Measurements from ENCODE around the gene CLDN20.

CLDN20 gene

DNA sequence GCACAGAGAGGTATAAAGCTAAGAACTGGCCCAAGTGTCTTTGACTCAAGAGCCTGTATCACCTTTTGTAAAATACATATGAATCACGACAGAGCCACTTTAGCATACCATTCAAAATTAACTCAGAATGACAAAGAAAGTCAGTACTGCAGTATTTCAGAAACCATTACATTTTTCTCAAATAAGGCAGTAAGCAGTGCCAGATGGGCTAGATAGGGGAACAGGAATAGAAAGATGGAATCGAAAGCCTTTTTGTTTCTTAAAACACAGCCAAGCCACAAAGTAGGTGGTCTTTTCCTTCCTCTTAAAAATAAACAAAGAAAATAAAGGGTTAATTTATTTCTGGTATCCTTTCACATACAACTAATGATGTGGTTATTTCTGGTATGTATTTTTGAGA lies 10.3 kb downstream of the CLDN20 start:
- Histone ChIP-seq H3K4me3 (ENCODE audit: low read length) (no peak overlapping the region), H3K36me3 (ENCODE audit: control insufficient read depth, low read length) (peaks cover 71% of the 10 kb centered on the region), H3K4me1 (ENCODE audit: control insufficient read depth, low read length) (peaks cover 8% of the 10 kb centered on the region), H4K20me1 (ENCODE audit: control insufficient read depth, insufficient read depth, low read depth, low read length) (no peaks in the 10 kb centered on the region), H3K9me2 (replicated peaks; ENCODE audit: control insufficient read depth, low read length) (no peaks in the 10 kb centered on the region), H3K9me3 (ENCODE audit: control insufficient read depth, insufficient read depth, low read length) (no peaks in the 10 kb centered on the region), H3F3A (ENCODE audit: control insufficient read depth, insufficient read depth) (no peaks in the 10 kb centered on the region), H3K27me3 (ENCODE audit: control insufficient read depth, low read length) (no peaks in the 10 kb centered on the region), H3K79me2 (ENCODE audit: control insufficient read depth, low read length) (no peaks in the 10 kb centered on the region), H3K27ac (ENCODE audit: low read depth, low read length) (no peak overlapping the region), H3K4me2 (ENCODE audit: low read length) (no peak overlapping the region)
- TF ChIP-seq EZH2phosphoT487 (IDR thresholded peaks at IDR 0.05; ENCODE audit: borderline replicate concordance, low read length): no peak
- no peak for TF ChIP-seq CTCF (IDR thresholded peaks at IDR 0.05; ENCODE audit: low read depth, low read length, poor library complexity, severe bottlenecking)

DNA sequence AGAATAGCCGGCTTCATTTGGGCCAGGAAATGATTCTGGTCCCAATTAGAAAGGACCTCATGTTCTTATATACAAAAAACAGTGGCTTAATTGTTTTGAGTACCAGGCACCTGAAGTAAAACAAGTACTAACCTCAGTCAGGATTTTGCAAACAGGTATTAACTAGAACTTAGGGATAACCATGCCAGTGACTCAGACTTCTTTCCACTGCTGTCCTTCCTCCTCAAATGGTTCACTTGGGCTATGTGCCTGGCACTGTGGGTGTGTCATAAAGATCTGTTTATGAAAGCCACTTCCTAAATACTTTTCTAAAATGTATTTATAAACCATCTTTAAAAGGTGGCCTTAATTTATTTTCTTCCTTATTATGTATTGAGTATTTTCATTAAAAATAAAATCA lies 10.7 kb downstream of the CLDN20 start:
- peaks cover 75% of the 10 kb centered on the region for H3K36me3 ChIP-seq (ENCODE audit: control insufficient read depth, low read length)
- H3K27ac ChIP-seq (ENCODE audit: low read depth, low read length): no peak overlapping the region

DNA sequence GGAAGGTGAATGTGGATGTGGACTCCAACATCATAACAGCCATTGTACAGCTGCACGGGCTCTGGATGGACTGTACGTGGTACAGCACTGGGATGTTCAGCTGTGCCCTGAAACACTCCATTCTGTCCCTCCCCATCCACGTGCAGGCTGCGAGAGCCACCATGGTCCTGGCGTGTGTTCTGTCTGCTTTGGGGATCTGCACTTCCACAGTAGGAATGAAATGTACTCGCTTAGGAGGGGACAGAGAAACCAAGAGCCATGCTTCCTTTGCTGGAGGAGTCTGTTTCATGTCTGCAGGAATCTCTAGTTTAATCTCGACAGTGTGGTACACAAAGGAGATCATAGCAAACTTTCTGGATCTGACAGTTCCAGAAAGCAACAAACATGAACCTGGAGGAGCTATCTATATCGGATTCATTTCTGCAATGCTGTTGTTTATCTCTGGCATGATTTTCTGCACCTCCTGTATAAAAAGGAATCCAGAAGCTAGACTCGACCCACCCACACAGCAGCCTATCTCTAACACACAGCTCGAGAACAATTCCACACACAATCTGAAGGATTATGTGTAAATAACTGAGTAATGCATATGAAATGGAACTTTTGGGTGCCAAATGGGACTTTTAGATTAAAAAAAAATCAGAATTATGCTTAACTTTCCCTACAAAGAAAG lies 12.1 kb downstream of the CLDN20 start:
- Histone ChIP-seq H3K4me3 (ENCODE audit: low read length) (no peak overlapping the region), H3K79me2 (ENCODE audit: control insufficient read depth, low read length) (no peaks in the 10 kb centered on the region), H4K20me1 (ENCODE audit: control insufficient read depth, insufficient read depth, low read depth, low read length) (no peaks in the 10 kb centered on the region), H3K9me3 (ENCODE audit: control insufficient read depth, insufficient read depth, low read length) (no peaks in the 10 kb centered on the region), H3K9me2 (replicated peaks; ENCODE audit: control insufficient read depth, low read length) (no peaks in the 10 kb centered on the region), H3K4me1 (ENCODE audit: control insufficient read depth, low read length) (peaks cover 8% of the 10 kb centered on the region), H3K27ac (ENCODE audit: low read depth, low read length) (no peak overlapping the region), H3K4me2 (ENCODE audit: low read length) (no peak overlapping the region), H3K36me3 (ENCODE audit: control insufficient read depth, low read length) (peaks cover 76% of the 10 kb centered on the region), H3F3A (ENCODE audit: control insufficient read depth, insufficient read depth) (no peaks in the 10 kb centered on the region), H3K27me3 (ENCODE audit: control insufficient read depth, low read length) (no peaks in the 10 kb centered on the region)
- no peak for TF ChIP-seq CTCF (IDR thresholded peaks at IDR 0.05; ENCODE audit: low read depth, low read length, poor library complexity, severe bottlenecking)
- TF ChIP-seq EZH2phosphoT487 (IDR thresholded peaks at IDR 0.05; ENCODE audit: borderline replicate concordance, low read length): no peak

More for the DNA sequence above, 10.7 kb downstream of the CLDN20 start:
- H3K79me2 ChIP-seq (ENCODE audit: control insufficient read depth, low read length): no peaks in the 10 kb centered on the region
- peaks cover 8% of the 10 kb centered on the region for H3K4me1 ChIP-seq (ENCODE audit: control insufficient read depth, low read length)
- H3F3A ChIP-seq (ENCODE audit: control insufficient read depth, insufficient read depth): no peaks in the 10 kb centered on the region
- H3K9me2 ChIP-seq (replicated peaks; ENCODE audit: control insufficient read depth, low read length): no peaks in the 10 kb centered on the region
- no peaks in the 10 kb centered on the region for H3K27me3 ChIP-seq (ENCODE audit: control insufficient read depth, low read length)
- H3K9me3 ChIP-seq (ENCODE audit: control insufficient read depth, insufficient read depth, low read length): no peaks in the 10 kb centered on the region
- no peaks in the 10 kb centered on the region for H4K20me1 ChIP-seq (ENCODE audit: control insufficient read depth, insufficient read depth, low read depth, low read length)
- no peak overlapping the region for H3K4me2 ChIP-seq (ENCODE audit: low read length)
- H3K4me3 ChIP-seq (ENCODE audit: low read length): no peak overlapping the region
- TF ChIP-seq EZH2phosphoT487 (IDR thresholded peaks at IDR 0.05; ENCODE audit: borderline replicate concordance, low read length): no peak
- TF ChIP-seq CTCF (IDR thresholded peaks at IDR 0.05; ENCODE audit: low read depth, low read length, poor library complexity, severe bottlenecking): no peak

Data from DOHH2 (cell line).